Stomach (tissue), 4 donors: Measurements from ENCODE around the gene IQCN.

Experiments used
- POLR2A ChIP-seq, 4 donors: fragments of 450-650 bp; IDR thresholded peaks; one replicate each; pipeline ENCODE4 v1.6.1; 2016; ENCODE audit warnings: antibody characterized with exemption in 4 of 4, control low read depth in 2 of 4, mild to moderate bottlenecking in 1 of 4, moderate library complexity in 1 of 4
- POLR2AphosphoS5 ChIP-seq, 3 donors: sonication (generic); formaldehyde crosslinking; IDR thresholded peaks; one replicate each; pipeline ENCODE4 v1.6.1; 2016; ENCODE audit warnings: antibody characterized with exemption in 3 of 3
- TF ChIP-seq, protein P1 (sequence below), 7 experiments: fragments of 450-650 bp in 4 of 7; fragments of 200-600 bp in 3 of 7; sonication (generic) in 3 of 7; IDR thresholded peaks; one replicate each; pipeline ENCODE4 v1.5.1; 2016 to 2019; ENCODE audit warnings: antibody characterized with exemption in 7 of 7, control low read depth in 2 of 7, mild to moderate bottlenecking in 1 of 7

GRCh38 chr19:18293642-18294466 is 19.6 kb upstream of the IQCN start:
- TF ChIP-seq, protein P1, sequence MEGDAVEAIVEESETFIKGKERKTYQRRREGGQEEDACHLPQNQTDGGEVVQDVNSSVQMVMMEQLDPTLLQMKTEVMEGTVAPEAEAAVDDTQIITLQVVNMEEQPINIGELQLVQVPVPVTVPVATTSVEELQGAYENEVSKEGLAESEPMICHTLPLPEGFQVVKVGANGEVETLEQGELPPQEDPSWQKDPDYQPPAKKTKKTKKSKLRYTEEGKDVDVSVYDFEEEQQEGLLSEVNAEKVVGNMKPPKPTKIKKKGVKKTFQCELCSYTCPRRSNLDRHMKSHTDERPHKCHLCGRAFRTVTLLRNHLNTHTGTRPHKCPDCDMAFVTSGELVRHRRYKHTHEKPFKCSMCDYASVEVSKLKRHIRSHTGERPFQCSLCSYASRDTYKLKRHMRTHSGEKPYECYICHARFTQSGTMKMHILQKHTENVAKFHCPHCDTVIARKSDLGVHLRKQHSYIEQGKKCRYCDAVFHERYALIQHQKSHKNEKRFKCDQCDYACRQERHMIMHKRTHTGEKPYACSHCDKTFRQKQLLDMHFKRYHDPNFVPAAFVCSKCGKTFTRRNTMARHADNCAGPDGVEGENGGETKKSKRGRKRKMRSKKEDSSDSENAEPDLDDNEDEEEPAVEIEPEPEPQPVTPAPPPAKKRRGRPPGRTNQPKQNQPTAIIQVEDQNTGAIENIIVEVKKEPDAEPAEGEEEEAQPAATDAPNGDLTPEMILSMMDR (IDR thresholded peaks at IDR 0.05), result no peak
- TF ChIP-seq POLR2A (IDR thresholded peaks at IDR 0.05) (no peak), POLR2AphosphoS5 (IDR thresholded peaks at IDR 0.05) (no peak)
